ENCODE data around the gene SEMA6B. TPM values are rescaled to one million over a fixed set of nuclear protein-coding genes. Genes with fewer than 3 reads are reported as not detected.
A peak's percentile ranks its signal among the peaks of the same experiment; 100 is the strongest.

The SEMA6B gene
- total RNA-seq, 2 donors from 2014 or later, result 2.6 to 2.8 TPM

- intact Hi-C loops (cut with DNase I, micrococcal nuclease), result no loop called here
- ATAC-seq (no peak), DNase-seq (no peak)
These were observed 55.7 kb downstream of the SEMA6B start for GRCh38 chr19:4503825-4504170.

GRCh38 chr19:4503132-4503824 is 56.2 kb downstream of the SEMA6B start:
- intact Hi-C loops (cut with DNase I, micrococcal nuclease), result no loop called here
- ATAC-seq, result no peak
- DNase-seq, result no peak

GRCh38 chr19:4502282-4503131 is 57.0 kb downstream of the SEMA6B start:
- DNase-seq, result no peak
- intact Hi-C loops (cut with DNase I, micrococcal nuclease), result no loop called here
- no peak for ATAC-seq

GRCh38 chr19:4501691-4502090 is 57.8 kb downstream of the SEMA6B start:
- ATAC-seq, result no peak

GRCh38 chr19:4500841-4501591 is 58.5 kb downstream of the SEMA6B start:
- intact Hi-C loops (cut with DNase I, micrococcal nuclease), result no loop called here
- ATAC-seq, result no peak
- no peak for DNase-seq

More at GRCh38 chr19:4501691-4502090, 57.8 kb downstream of the SEMA6B start:
- intact Hi-C loops (cut with DNase I, micrococcal nuclease), result no loop called here
- DNase-seq, result no peak

GRCh38 chr19:4499855-4500254 is 59.6 kb downstream of the SEMA6B start:
- ATAC-seq (no peak), DNase-seq (no peak)
- intact Hi-C loops (cut with DNase I, micrococcal nuclease), result no loop called here

GRCh38 chr19:4499318-4499717 is 60.2 kb downstream of the SEMA6B start:
- no peak for DNase-seq
- ATAC-seq, result no peak

GRCh38 chr19:4498694-4499093 is 60.8 kb downstream of the SEMA6B start:
- intact Hi-C loops (cut with DNase I, micrococcal nuclease), result no loop called here
- DNase-seq (no peak), ATAC-seq (no peak)

More at GRCh38 chr19:4499318-4499717, 60.2 kb downstream of the SEMA6B start:
- intact Hi-C loops (cut with DNase I, micrococcal nuclease), result no loop called here

- DNase-seq (no peak), ATAC-seq (no peak)
- intact Hi-C loops (cut with DNase I, micrococcal nuclease), result no loop called here
These were observed 61.6 kb downstream of the SEMA6B start for GRCh38 chr19:4497770-4498389.

GRCh38 chr19:4496304-4496703 is 63.2 kb downstream of the SEMA6B start:
- intact Hi-C loops (cut with DNase I, micrococcal nuclease), result no loop called here
- no peak for DNase-seq
- ATAC-seq, result no peak

GRCh38 chr19:4495471-4495870 is 64.0 kb downstream of the SEMA6B start:
- peak in 1 of 2 donors; percentile 41 for DNase-seq
- intact Hi-C loops (cut with DNase I, micrococcal nuclease), result no loop called here
- peak; percentile 88 for ATAC-seq

GRCh38 chr19:4494691-4495064 is 64.8 kb downstream of the SEMA6B start:
- no peak for DNase-seq
- no peak for ATAC-seq
- intact Hi-C loops (cut with DNase I, micrococcal nuclease), result no loop called here

GRCh38 chr19:4493929-4494690 is 65.4 kb downstream of the SEMA6B start:
- ATAC-seq (no peak), DNase-seq (no peak)
- intact Hi-C loops (cut with DNase I, micrococcal nuclease), result no loop called here

- ATAC-seq (no peak), DNase-seq (no peak)
- intact Hi-C loops (cut with DNase I, micrococcal nuclease), result no loop called here
These were observed 66.2 kb downstream of the SEMA6B start for GRCh38 chr19:4493104-4493928.
